CD4-positive, alpha-beta T cell treated with Interleukin-12 subunit alpha and Interleukin-12 subunit beta, for 1 hour (primary cell): ENCODE results near the gene GEMIN8.

Experiments
- DNase-seq: peaks from one replicate; pipeline ENCODE4 v3.0.0-alpha.2; 2020

GEMIN8 gene

DNA sequence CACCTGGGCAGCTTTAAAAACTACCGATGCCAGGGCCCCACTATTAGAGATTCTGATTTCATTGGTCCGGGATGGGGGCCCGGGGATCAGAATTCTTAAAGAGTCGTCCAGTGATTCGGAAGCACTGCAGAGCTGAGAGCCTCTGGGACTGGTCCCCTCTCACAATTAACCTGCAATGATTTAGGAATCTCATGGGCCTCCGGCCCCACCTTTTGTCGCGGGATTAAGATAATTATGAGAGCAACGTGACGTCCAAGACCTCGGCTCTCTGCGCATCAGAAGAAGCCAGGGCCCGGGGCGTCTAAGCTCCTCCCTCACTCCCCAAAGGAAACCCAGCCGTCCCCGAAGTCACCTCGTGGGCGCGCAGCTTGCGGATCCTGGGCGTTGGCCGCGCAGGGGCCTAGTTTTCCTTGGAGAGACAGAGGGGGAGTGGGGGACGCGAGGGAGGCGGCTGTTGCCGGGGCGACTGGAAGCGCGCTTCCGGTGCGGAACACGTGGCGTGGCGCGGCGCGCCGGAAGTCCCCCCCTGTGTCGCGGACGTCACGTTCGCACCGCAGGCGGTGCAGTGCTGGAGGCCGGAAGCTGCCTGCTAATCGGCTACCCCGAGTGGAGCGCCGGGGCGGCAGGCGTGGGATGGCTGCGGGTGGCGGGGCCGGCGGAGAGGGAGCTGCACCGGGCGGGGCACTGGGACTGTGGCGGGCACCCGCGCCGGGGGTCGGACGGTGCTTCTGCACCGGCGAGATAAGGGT, at the start of gene GEMIN8:
Gene GEMIN8, minus strand, starts transcription at position 468 of the 749 bp plus-strand sequence. CDS start 8,414 bp downstream, outside the sequence.
- DNase-seq, result peak; percentile 87

- no peak for DNase-seq
Measured at GRCh38 chrX:14076639-14077038, 46.9 kb upstream of the GEMIN8 start.

DNA sequence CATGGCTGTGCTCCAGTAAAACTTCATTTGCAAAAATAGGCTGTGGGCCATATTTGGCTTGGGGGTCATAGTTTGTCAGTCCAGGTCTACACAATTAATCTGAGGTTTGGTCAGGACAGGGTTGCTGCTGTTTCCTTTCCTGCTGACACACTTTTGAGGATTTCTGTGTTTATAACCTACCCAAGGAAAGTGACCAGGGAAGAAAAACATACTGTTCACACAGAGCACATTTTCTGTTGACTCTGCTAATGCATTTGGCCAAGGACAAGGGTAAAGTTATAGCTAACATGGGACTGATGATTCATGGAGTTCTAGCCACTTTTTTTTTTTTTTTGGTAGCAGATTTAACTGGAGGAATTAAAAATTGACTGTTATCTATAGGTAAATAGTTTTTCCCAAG, 43.9 kb upstream of the GEMIN8 start:
- no peak for DNase-seq

DNA sequence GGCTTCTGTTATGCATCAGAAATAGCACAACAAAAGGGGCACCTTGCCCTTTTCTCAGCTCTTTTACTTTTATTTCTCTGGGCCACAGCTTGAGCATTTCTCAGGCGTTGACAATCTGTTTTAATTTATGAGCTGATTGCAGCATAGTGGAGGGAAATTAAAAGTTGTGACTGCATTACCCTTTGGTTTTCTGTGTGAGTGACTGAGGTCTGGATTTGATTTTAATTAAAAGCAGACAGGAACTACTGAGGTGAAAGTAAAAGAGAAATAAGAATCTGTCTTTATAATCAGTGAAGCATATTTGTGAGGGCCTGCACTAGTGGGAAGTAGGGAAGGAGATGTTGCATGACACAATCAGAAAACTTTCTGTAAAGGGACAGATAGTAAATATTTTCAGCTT, 43.4 kb upstream of the GEMIN8 start:
- DNase-seq, result no peak

DNA sequence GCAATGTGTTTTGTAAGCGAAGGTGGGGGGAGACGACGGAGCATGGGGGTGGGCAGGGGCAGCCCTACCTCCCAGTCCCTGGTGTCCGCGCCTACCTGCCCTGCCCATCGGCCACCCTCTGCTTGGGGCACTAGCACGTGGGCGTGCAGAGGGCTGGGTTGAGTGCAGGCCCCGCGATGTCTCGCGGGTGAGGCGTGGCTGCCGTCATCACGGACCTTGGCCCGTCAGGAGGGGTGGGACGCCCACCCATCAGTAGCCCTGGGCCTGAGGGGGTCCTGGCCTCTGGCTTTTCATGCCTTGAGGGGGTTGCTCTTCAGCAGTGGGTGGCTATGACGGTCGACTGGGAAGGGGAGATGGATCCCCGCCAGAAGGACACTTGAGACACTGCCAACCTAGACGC, 36.1 kb upstream of the GEMIN8 start:
- DNase-seq, result no peak

GRCh38 chrX:14064626-14065432, 35.1 kb upstream of the GEMIN8 start:
- DNase-seq, result no peak

DNA sequence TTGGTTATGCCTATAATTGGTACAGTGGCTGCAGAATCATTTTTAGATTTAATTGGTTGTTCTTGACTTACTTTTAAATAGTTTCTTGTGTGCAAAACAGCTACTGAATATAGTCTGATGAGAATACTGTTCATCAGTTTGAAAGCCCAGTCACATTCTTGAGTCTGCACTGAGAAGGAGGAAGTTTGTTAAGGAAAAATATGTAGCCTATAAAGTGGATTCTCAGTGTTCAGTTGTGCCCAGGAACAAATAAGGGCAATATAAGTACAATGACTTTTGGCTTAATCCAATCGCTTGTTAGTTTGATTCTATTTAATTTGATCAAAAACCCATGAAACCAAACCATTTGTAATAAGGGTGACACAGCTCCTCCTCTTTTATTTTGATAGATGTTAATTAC, 32.8 kb upstream of the GEMIN8 start:
- no peak for DNase-seq

GRCh38 chrX:14056206-14056605, 26.5 kb upstream of the GEMIN8 start:
- no peak for DNase-seq

- DNase-seq, result no peak
Measured at GRCh38 chrX:14051416-14051815, 21.7 kb upstream of the GEMIN8 start.

- no peak for DNase-seq
Measured at GRCh38 chrX:14050709-14051108, 21.0 kb upstream of the GEMIN8 start.

DNA sequence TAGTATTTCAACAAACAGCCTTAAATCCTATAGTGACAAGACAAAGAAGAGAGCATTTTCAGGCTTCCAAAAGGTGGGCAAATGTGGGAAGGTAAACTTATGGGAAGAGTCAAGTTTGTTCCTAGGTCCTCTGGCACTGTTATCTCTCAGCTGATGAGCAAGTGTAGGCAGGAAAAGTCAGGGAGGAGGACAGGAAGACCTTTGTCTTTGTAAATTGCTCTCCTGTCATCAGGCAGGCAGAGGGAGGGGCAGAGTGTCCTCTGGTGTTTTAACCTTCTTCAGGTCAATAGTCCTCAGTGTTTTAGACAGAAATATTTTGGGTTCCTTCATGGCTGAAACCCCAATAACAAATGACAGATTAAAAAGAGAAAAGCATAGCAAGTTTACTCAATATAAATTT, 13.5 kb upstream of the GEMIN8 start:
- no peak for DNase-seq

- peak; percentile 70 for DNase-seq
Measured at GRCh38 chrX:14039344-14039743, 9.7 kb upstream of the GEMIN8 start.

GRCh38 chrX:14038375-14039085, 8.8 kb upstream of the GEMIN8 start:
- DNase-seq, result no peak

DNA sequence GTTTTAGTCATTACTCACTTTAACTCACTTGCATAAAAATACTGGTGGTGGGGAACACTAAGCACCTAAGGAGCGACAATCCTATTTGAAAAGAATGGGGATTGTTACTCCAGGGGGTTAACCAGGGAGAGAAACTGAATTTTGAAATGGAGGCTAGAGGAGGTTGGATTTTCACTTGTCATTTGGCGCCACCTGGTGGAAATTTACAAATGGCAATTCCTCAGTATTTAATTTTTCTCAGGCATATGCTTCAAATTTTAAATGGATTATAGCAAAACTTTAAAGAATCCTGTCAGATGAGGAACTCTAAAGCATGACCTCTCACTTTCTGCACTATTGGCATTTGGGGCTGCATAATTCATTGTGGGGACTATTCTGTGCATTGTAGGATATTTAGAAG, 2.7 kb upstream of the GEMIN8 start:
- peak; percentile 69 for DNase-seq

DNA sequence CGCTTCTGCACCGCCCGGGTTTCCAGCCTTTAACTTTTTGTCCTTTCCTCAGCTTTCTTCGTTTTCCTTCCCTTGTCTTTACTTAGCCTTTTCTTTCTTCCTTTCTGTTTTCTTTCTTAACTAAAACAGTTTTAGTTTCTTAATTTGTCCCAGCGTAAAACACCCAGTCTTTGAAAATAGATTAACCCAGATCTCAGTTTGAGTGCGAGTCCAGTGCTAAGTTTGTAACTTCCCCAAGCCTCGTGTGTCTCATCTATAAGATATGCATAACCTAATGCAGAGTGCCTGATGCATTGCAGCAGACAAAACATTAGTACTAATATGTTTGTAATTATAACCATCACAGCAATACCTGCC, 460 bp upstream of the GEMIN8 start:
- DNase-seq, result no peak

GRCh38 chrX:14029039-14029424, 660 bp downstream of the GEMIN8 start:
- DNase-seq, result no peak

GRCh38 chrX:14028473-14028872, 1.2 kb downstream of the GEMIN8 start:
- no peak for DNase-seq

DNA sequence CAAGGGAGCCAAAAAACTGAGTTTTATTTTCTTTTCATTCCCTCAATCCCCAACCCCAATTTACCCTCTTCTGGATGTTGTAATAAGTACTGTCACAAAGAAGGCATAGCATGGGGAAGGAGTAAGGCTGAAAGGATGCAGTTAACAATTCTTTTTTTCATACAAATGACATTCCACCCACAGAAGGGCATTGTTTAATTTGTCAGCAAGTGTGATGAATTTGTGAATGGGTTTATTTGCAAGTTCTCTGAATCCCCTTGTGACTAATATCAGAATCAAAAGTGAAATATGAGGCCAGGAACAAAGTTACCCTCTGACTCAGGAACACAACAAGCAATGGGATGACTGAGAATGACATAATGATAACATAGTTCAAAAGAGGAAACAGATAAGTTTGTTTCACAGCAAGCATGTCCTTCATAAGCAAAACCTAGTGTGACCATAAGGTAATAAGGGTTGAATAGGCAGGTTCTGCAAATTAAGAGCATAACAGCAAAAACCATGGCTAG, 2.1 kb downstream of the GEMIN8 start:
- no peak for DNase-seq

GRCh38 chrX:14027036-14027435, 2.7 kb downstream of the GEMIN8 start:
- no peak for DNase-seq

GRCh38 chrX:14026121-14026520, 3.6 kb downstream of the GEMIN8 start:
- DNase-seq, result no peak

- no peak for DNase-seq
Measured at GRCh38 chrX:14022019-14022418, 7.7 kb downstream of the GEMIN8 start.

DNA sequence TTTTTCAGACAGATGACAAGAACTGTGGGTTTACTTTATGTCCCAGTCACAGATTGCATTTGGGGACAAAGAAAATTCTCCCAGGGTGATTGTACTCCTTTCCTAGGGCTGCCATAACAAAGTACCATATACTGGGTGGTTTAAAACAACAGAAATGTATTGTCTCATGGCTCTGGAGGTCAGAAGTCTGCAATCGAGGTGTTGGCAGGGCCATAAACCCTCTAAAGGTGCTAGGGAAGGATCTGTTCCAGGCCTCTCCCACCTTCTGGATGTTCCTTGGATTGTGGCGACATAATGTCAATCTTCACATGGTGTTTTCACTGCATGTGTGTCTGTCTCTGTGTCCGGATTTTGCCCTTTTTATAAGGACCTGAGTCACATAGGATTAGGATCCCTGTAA, 12.3 kb downstream of the GEMIN8 start:
- DNase-seq, result no peak

GRCh38 chrX:14015941-14016340, 13.8 kb downstream of the GEMIN8 start:
- DNase-seq, result no peak

GRCh38 chrX:14015294-14015693, 14.4 kb downstream of the GEMIN8 start:
- no peak for DNase-seq
